HepG2 (cell line): ENCODE results near the gene STK11. TPM values are rescaled to one million over a fixed set of nuclear protein-coding genes. Genes with fewer than 3 reads are reported as not detected.

ENCODE experiments used
- AGO2 ChIP-seq: fragments of 200-400 bp; formaldehyde crosslinking; optimal IDR thresholded peaks from 2 replicates; pipeline ENCODE3; 2017; ENCODE audit warnings: mild to moderate bottlenecking, low read depth, low read length, moderate library complexity
- ASH2L ChIP-seq: fragments of 300-600, 200-600 bp; sonication (generic); IDR thresholded peaks from 2 replicates; pipeline ENCODE4 v1.7.0; 2017; ENCODE audit warnings: low read depth, mild to moderate bottlenecking, moderate library complexity, mixed read lengths, low read length; ENCODE audit not compliant: insufficient read length
- DPF2 ChIP-seq: sonication (generic); formaldehyde crosslinking; IDR thresholded peaks from 2 replicates; pipeline ENCODE4 v1.4.0; 2020; ENCODE audit warnings: mild to moderate bottlenecking, low read depth, missing genetic modification reagents, borderline replicate concordance
- GATA4 ChIP-seq: sonication (generic); IDR thresholded peaks from 2 replicates; pipeline ENCODE4 v1.6.1; 2016; ENCODE audit warnings: antibody characterized with exemption, low read depth, borderline replicate concordance
- HNRNPK ChIP-seq: fragments of 200-400 bp; formaldehyde crosslinking; IDR thresholded peaks from 2 replicates; pipeline ENCODE4 v1.6.1; 2018; ENCODE audit warnings: low read length, low read depth, moderate library complexity, mild to moderate bottlenecking; ENCODE audit not compliant: poor library complexity, severe bottlenecking
- KDM2A ChIP-seq: sonication (generic); formaldehyde crosslinking; IDR thresholded peaks from 2 replicates; pipeline ENCODE4 v1.4.0; 2020; ENCODE audit warnings: low read depth, missing genetic modification reagents, borderline replicate concordance
- MTERF4 ChIP-seq: sonication (generic); formaldehyde crosslinking; IDR thresholded peaks from 2 replicates; pipeline ENCODE4 v1.8.0; 2023; ENCODE audit warnings: mild to moderate bottlenecking, missing genetic modification reagents
- NFATC3 ChIP-seq: sonication (generic); formaldehyde crosslinking; IDR thresholded peaks from 2 replicates; pipeline ENCODE4 v1.5.1; 2020; ENCODE audit warnings: mild to moderate bottlenecking, missing genetic modification reagents
- NR2F2 ChIP-seq: IDR thresholded peaks from 2 replicates; pipeline ENCODE4 v1.6.1; 2012; ENCODE audit warnings: low read depth, inconsistent platforms, borderline replicate concordance
- PAWR ChIP-seq: sonication (generic); formaldehyde crosslinking; IDR thresholded peaks from 2 replicates; pipeline ENCODE4 v1.4.0; 2020; ENCODE audit warnings: missing genetic modification reagents, mild to moderate bottlenecking, borderline replicate concordance
- RBM39 ChIP-seq: fragments of 200-400 bp; formaldehyde crosslinking; IDR thresholded peaks from one replicate; pipeline ENCODE4 v1.6.1; 2018; ENCODE audit warnings: antibody characterized with exemption, mild to moderate bottlenecking, low read depth, low read length; ENCODE audit not compliant: poor library complexity, severe bottlenecking
- RFX5 ChIP-seq: IDR thresholded peaks from 2 replicates; pipeline ENCODE4 v1.6.1; 2011; ENCODE audit warnings: low read depth, low read length, improper control_type of control experiment
- SAP130 ChIP-seq: IDR thresholded peaks from 2 replicates; pipeline ENCODE4 v1.6.1; 2016; ENCODE audit warnings: low read depth
- SIX1 ChIP-seq: sonication (generic); formaldehyde crosslinking; IDR thresholded peaks from 2 replicates; pipeline ENCODE4 v1.4.0; 2020; ENCODE audit warnings: missing genetic modification reagents, borderline replicate concordance
- ZBTB26 ChIP-seq: IDR thresholded peaks from 2 replicates; pipeline ENCODE4 v1.6.1; 2016; ENCODE audit warnings: missing compliant biosample characterization, missing genetic modification reagents, borderline replicate concordance
- ZC3H4 ChIP-seq: sonication (generic); formaldehyde crosslinking; IDR thresholded peaks from 2 replicates; pipeline ENCODE4 v1.4.0; 2020; ENCODE audit warnings: missing genetic modification reagents, borderline replicate concordance
- ZFP82 ChIP-seq: sonication (generic); formaldehyde crosslinking; IDR thresholded peaks from 2 replicates; pipeline ENCODE4 v1.5.1; 2020; ENCODE audit warnings: mild to moderate bottlenecking, missing genetic modification reagents, borderline replicate concordance
- ZIK1 ChIP-seq: sonication (generic); formaldehyde crosslinking; IDR thresholded peaks from 2 replicates; pipeline ENCODE4 v1.5.0; 2020; ENCODE audit warnings: mild to moderate bottlenecking, low read depth, missing genetic modification reagents, borderline replicate concordance
- ZNF264 ChIP-seq: sonication (generic); formaldehyde crosslinking; IDR thresholded peaks from 2 replicates; pipeline ENCODE4 v1.4.0; 2020; ENCODE audit warnings: missing genetic modification reagents
- ZNF687 ChIP-seq: sonication (generic); formaldehyde crosslinking; IDR thresholded peaks from 2 replicates; pipeline ENCODE4 v1.5.1; 2020; ENCODE audit warnings: mild to moderate bottlenecking, missing genetic modification reagents, moderate library complexity
- ZNF816 ChIP-seq: sonication (generic); formaldehyde crosslinking; IDR thresholded peaks from 2 replicates; pipeline ENCODE4 v1.8.0; 2022; ENCODE audit warnings: missing genetic modification reagents, mild to moderate bottlenecking, borderline replicate concordance
- polyA plus RNA-seq, 8 experiments: library from polyadenylated mRNA; depleted of rRNA in 3 of 8; stranded (reverse) in 7 of 8; unstranded in 1 of 8; fragments of >200 nt; fragmentation: Illumina TruSeq in 4 of 8; extraction: Trizol in 4 of 8; gene quantifications; 2 replicates each; pipeline versions ENCODE4 v1.2.1 to v1.2.3, GENCODE V29; 2011 to 2016; ENCODE audit warnings: low read depth in 4 of 8, missing spikeins in 1 of 8, mixed read lengths in 1 of 8; ENCODE audit not compliant: insufficient read depth in 1 of 8
- total RNA-seq, 5 experiments: library from RNA; depleted of rRNA; stranded (reverse); fragments of >200 nt; fragmentation: Illumina TruSeq; extraction: Trizol; gene quantifications; 2 replicates each; pipeline ENCODE4 v1.2.3, GENCODE V29; 2016; ENCODE audit warnings: low read depth in 1 of 5
- TF ChIP-seq, protein P1 (sequence below): sonication (generic); formaldehyde crosslinking; IDR thresholded peaks from 2 replicates; pipeline ENCODE4 v1.5.1; 2020; ENCODE audit warnings: mild to moderate bottlenecking, missing genetic modification reagents, borderline replicate concordance

The STK11 gene
- total and polyA plus RNA-seq, 2 of the 13 experiments (the other 11 are each of a cell fraction or from before 2014, with no cell fraction given) = 27.5 to 43.6 TPM

- TF ChIP-seq ZNF687 (CRISPR knock-in tag) = peak; percentile 51; the same call in 1 of the 2 replicates
- TF ChIP-seq SAP130 (CRISPR knock-in tag) = peak; percentile 48; the same call in 1 of the 2 replicates
- TF ChIP-seq ZNF264 (CRISPR knock-in tag) = no peak
- TF ChIP-seq ZNF816 (CRISPR knock-in tag) = no peak
- TF ChIP-seq GATA4 = no peak
- 0 out of 2 replicates have a peak, but pooled peaks have one; percentile 24 for TF ChIP-seq ZBTB26 (CRISPR knock-in tag)
- peak; percentile 45 for TF ChIP-seq NR2F2
- TF ChIP-seq HNRNPK = no peak
- no peak for TF ChIP-seq RFX5
- no peak for TF ChIP-seq KDM2A (CRISPR knock-in tag)
- TF ChIP-seq NFATC3 (CRISPR knock-in tag) = no peak
- TF ChIP-seq, protein P1, sequence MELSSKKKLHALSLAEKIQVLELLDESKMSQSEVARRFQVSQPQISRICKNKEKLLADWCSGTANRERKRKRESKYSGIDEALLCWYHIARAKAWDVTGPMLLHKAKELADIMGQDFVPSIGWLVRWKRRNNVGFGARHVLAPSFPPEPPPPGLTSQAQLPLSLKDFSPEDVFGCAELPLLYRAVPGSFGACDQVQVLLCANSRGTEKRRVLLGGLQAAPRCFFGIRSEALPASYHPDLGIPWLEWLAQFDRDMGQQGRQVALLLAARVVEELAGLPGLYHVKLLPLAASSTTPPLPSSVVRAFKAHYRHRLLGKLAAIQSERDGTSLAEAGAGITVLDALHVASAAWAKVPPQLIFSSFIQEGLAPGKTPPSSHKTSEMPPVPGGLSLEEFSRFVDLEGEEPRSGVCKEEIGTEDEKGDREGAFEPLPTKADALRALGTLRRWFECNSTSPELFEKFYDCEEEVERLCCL (CRISPR knock-in tag) = no peak
- TF ChIP-seq DPF2 = no peak
- no peak for TF ChIP-seq ZC3H4 (CRISPR knock-in tag)
- TF ChIP-seq SIX1 (CRISPR knock-in tag) = no peak
- no peak for TF ChIP-seq MTERF4 (CRISPR knock-in tag)
- TF ChIP-seq ASH2L = peak; percentile 46
- no peak for TF ChIP-seq ZFP82 (CRISPR knock-in tag)
- peak; percentile 37 for TF ChIP-seq AGO2
- no peak for TF ChIP-seq PAWR (CRISPR knock-in tag)
- no peak for TF ChIP-seq ZIK1 (CRISPR knock-in tag)
- peak; percentile 13 for TF ChIP-seq RBM39
Observed at GRCh38 chr19:1173159-1173844, 32.3 kb upstream of the STK11 start (continued).
